GM23338 (cell line): ENCODE data around the gene GMPR. TPM values are rescaled to one million over a fixed set of nuclear protein-coding genes. Genes with fewer than 3 reads are reported as not detected.

Experiments
- ATAC-seq: fragments of 200-7000 bp; cut with Tn5 transposase; 3 replicates; pipeline ENCODE4 v1.9.1; 2020
- DNase-seq: peaks from one replicate; pipeline ENCODE4 v3.0.0-alpha.2; 2015; ENCODE audit warnings: low spot score
- H2AFZ ChIP-seq: fragments of 200-600 bp; sonication (generic); 2 replicates; pipeline ENCODE4 v1.8.0; 2016; ENCODE audit warnings: antibody characterized with exemption, mild to moderate bottlenecking, moderate library complexity
- H3F3A ChIP-seq: fragments of 200-600 bp; sonication (generic); replicated peaks from 2 replicates; pipeline ENCODE4 v1.8.0; 2017; ENCODE audit warnings: antibody characterized with exemption, mixed run types, low read depth
- H3K27ac ChIP-seq: fragments of 200-600 bp; sonication (generic); 2 replicates; pipeline ENCODE4 v1.6.1; 2016; ENCODE audit warnings: low read depth
- H3K27me3 ChIP-seq: fragments of 200-600 bp; sonication (generic); 2 replicates; pipeline ENCODE4 v1.8.0; 2016; ENCODE audit warnings: mild to moderate bottlenecking, mixed run types, moderate library complexity; ENCODE audit not compliant: insufficient read depth
- H3K36me3 ChIP-seq: fragments of 200-600 bp; sonication (generic); 2 replicates; pipeline ENCODE4 v1.8.0; 2016; ENCODE audit warnings: mild to moderate bottlenecking; ENCODE audit not compliant: insufficient read depth
- H3K4me1 ChIP-seq: fragments of 200-600 bp; sonication (generic); 2 replicates; pipeline ENCODE4 v1.8.0; 2016; ENCODE audit warnings: mild to moderate bottlenecking, moderate library complexity; ENCODE audit not compliant: insufficient read depth
- H3K4me2 ChIP-seq: fragments of 200-600 bp; sonication (generic); 2 replicates; pipeline ENCODE4 v1.7.1; 2017; ENCODE audit warnings: mixed run types
- H3K4me3 ChIP-seq: fragments of 200-600 bp; sonication (generic); 2 replicates; pipeline ENCODE4 v1.6.1; 2016; ENCODE audit warnings: mixed run types
- H3K79me2 ChIP-seq: fragments of 200-600 bp; sonication (generic); replicated peaks from 2 replicates; pipeline ENCODE4 v1.8.0; 2017; ENCODE audit warnings: mild to moderate bottlenecking; ENCODE audit not compliant: insufficient read depth
- H3K9me2 ChIP-seq: fragments of 200-600 bp; sonication (generic); 2 replicates; pipeline ENCODE4 v1.8.0; 2017; ENCODE audit not compliant: insufficient read depth
- H4K20me1 ChIP-seq: fragments of 200-600 bp; sonication (generic); replicated peaks from 2 replicates; pipeline ENCODE4 v1.8.0; 2017; ENCODE audit warnings: mild to moderate bottlenecking; ENCODE audit not compliant: insufficient read depth
- H3K27ac Mint-ChIP-seq: 2 replicates; pipeline ENCODE4 v1.8.0; 2020; ENCODE audit warnings: inconsistent platforms, mild to moderate bottlenecking, moderate library complexity, mixed read lengths
- H3K27me3 Mint-ChIP-seq: 3 replicates; pipeline ENCODE4 v1.8.0; 2022; ENCODE audit warnings: low read depth, mild to moderate bottlenecking, moderate library complexity, mixed read lengths, inconsistent platforms; ENCODE audit not compliant: insufficient read depth, poor library complexity
- H3K36me3 Mint-ChIP-seq: 3 replicates; pipeline ENCODE4 v1.8.0; 2021; ENCODE audit warnings: low read depth, mild to moderate bottlenecking, inconsistent platforms, moderate library complexity, mixed read lengths
- H3K4me1 Mint-ChIP-seq: 3 replicates; pipeline ENCODE4 v1.8.0; 2020; ENCODE audit warnings: mild to moderate bottlenecking, inconsistent platforms, mixed read lengths
- H3K4me3 Mint-ChIP-seq: 3 replicates; pipeline ENCODE4 v1.8.0; 2021; ENCODE audit warnings: moderate library complexity, mild to moderate bottlenecking, inconsistent platforms, mixed read lengths
- H3K9me3 Mint-ChIP-seq: 3 replicates; pipeline ENCODE4 v1.8.0; 2020; ENCODE audit warnings: moderate library complexity, mild to moderate bottlenecking, inconsistent platforms, mixed read lengths
- EZH2 ChIP-seq: fragments of 200-600 bp; sonication (generic); IDR thresholded peaks from one replicate; pipeline ENCODE4 v1.8.0; 2017; ENCODE audit warnings: antibody characterized with exemption, mild to moderate bottlenecking, low read depth; ENCODE audit not compliant: unreplicated experiment
- EZH2phosphoT487 ChIP-seq: fragments of 200-600 bp; sonication (generic); IDR thresholded peaks from one replicate; pipeline ENCODE4 v1.8.1; 2018; ENCODE audit warnings: antibody characterized with exemption; ENCODE audit not compliant: unreplicated experiment
- NANOG ChIP-seq: IDR thresholded peaks from 2 replicates; pipeline ENCODE4 v1.6.1; 2016; ENCODE audit warnings: antibody characterized with exemption, borderline replicate concordance
- POLR2AphosphoS5 ChIP-seq: IDR thresholded peaks from 2 replicates; pipeline ENCODE4 v1.6.1; 2016; ENCODE audit warnings: antibody characterized with exemption, low read depth
- STAT1 ChIP-seq: IDR thresholded peaks from one replicate; pipeline ENCODE4 v1.6.1; 2016; ENCODE audit warnings: antibody characterized with exemption; ENCODE audit not compliant: unreplicated experiment
- polyA plus RNA-seq: library from polyadenylated mRNA; unstranded; fragments of >200 nt; fragmentation: Nextera tagmentation; extraction: Ambion mirVana; gene quantifications from 2 replicates; pipeline ENCODE4 v1.2.1, GENCODE V29; 2016
- total RNA-seq: library from RNA; depleted of rRNA; stranded (reverse); fragments of >200 nt; shearing (Covaris generic); gene quantifications from 2 replicates; pipeline ENCODE4 v1.2.3, GENCODE V29; 2014
- TF ChIP-seq, protein P1 (sequence below): IDR thresholded peaks from 2 replicates; pipeline ENCODE4 v1.6.1; 2016; ENCODE audit warnings: antibody characterized with exemption
- TF ChIP-seq, protein P2 (sequence below): IDR thresholded peaks from one replicate; pipeline ENCODE4 v1.6.1; 2018; ENCODE audit warnings: antibody characterized with exemption; ENCODE audit not compliant: unreplicated experiment
- TF ChIP-seq, protein P3 (sequence below): fragments of 250-450 bp; sonication (Bioruptor Pico); IDR thresholded peaks from 2 replicates; pipeline ENCODE4 v1.5.0; 2020; ENCODE audit warnings: mild to moderate bottlenecking, moderate library complexity

Gene GMPR
- total and polyA plus RNA-seq, 2 experiments from 2014 or later, result 0.23 to 0.35 TPM

DNA sequence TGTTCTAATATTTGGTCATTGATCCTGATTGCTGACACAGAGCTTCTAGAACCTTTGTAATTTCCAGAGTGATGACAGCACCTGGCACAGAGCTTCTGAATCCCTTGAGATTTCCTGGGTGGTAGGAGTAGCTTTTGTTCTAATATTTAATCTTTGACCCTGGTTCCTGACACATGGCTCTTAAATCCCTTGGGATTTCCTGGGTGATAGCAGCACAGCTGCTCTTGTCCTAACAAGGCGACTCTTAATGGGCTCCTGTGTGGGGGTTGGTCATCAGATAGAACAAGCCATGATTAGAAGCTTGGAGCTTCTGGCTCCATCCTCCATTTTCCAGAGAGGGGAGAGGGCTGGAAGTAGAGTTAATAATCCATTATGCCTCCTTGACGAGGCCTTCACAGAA lies 18.4 kb downstream of the GMPR start (continued):
- TF ChIP-seq, protein P1, sequence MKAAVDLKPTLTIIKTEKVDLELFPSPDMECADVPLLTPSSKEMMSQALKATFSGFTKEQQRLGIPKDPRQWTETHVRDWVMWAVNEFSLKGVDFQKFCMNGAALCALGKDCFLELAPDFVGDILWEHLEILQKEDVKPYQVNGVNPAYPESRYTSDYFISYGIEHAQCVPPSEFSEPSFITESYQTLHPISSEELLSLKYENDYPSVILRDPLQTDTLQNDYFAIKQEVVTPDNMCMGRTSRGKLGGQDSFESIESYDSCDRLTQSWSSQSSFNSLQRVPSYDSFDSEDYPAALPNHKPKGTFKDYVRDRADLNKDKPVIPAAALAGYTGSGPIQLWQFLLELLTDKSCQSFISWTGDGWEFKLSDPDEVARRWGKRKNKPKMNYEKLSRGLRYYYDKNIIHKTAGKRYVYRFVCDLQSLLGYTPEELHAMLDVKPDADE, result no peak
- TF ChIP-seq EZH2, result no peak
- TF ChIP-seq NANOG, result no peak
- no peak for TF ChIP-seq EZH2phosphoT487
- TF ChIP-seq POLR2AphosphoS5, result no peak

DNA sequence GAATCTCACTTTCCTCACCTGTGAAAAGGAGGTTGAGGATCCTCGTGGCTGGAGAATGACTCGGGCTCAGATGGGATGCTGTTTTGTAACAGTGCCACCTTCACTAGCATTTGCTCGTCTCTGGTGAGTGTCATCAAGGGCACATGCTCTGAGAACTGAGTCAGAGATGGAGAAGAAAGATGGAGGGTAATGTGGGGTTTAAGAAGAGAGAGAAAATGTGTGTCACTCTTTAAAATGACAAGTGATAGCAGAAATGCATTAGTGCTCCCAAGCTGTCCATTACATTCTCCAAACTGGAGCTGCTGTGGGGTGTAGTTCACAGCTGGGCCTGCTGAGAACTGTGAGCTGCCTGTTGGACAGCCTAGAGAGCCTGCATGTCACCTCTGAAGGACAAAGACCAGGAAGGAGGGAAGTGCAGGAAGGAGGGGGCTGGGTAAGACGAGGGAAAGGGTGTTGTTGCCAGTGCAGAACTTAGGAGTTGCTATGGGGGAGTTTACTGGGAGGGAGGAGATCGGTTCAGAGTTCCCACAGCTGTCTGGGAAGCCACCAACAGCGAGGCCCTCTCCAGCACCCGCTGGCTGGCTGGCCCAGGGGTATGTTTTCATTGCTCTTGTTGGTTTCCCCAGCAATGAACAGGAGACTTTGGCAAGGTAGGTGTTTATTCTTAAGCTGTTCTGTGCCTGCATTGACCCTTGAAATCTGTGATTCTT lies 19.8 kb downstream of the GMPR start:
- no peaks in the 10 kb centered on the region for H3K36me3 ChIP-seq
- peaks cover 7% of the 10 kb centered on the region for H3K27me3 Mint-ChIP-seq
- no peak overlapping the region; the same call in 2 of the 3 replicates for H3K4me3 Mint-ChIP-seq
- H3K4me1 ChIP-seq, result peaks cover 18% of the 10 kb centered on the region; the same call in 1 of the 2 replicates
- ATAC-seq, result peak; percentile 82
- peaks cover 19% of the 10 kb centered on the region for H3K4me1 Mint-ChIP-seq
- no peaks in the 10 kb centered on the region for H3K27me3 ChIP-seq
- H3K27ac Mint-ChIP-seq, result no peak overlapping the region
- no peaks in the 10 kb centered on the region for H3K79me2 ChIP-seq
- TF ChIP-seq EZH2phosphoT487, result no peak
- TF ChIP-seq, protein P2, sequence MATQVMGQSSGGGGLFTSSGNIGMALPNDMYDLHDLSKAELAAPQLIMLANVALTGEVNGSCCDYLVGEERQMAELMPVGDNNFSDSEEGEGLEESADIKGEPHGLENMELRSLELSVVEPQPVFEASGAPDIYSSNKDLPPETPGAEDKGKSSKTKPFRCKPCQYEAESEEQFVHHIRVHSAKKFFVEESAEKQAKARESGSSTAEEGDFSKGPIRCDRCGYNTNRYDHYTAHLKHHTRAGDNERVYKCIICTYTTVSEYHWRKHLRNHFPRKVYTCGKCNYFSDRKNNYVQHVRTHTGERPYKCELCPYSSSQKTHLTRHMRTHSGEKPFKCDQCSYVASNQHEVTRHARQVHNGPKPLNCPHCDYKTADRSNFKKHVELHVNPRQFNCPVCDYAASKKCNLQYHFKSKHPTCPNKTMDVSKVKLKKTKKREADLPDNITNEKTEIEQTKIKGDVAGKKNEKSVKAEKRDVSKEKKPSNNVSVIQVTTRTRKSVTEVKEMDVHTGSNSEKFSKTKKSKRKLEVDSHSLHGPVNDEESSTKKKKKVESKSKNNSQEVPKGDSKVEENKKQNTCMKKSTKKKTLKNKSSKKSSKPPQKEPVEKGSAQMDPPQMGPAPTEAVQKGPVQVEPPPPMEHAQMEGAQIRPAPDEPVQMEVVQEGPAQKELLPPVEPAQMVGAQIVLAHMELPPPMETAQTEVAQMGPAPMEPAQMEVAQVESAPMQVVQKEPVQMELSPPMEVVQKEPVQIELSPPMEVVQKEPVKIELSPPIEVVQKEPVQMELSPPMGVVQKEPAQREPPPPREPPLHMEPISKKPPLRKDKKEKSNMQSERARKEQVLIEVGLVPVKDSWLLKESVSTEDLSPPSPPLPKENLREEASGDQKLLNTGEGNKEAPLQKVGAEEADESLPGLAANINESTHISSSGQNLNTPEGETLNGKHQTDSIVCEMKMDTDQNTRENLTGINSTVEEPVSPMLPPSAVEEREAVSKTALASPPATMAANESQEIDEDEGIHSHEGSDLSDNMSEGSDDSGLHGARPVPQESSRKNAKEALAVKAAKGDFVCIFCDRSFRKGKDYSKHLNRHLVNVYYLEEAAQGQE, result no peak
- TF ChIP-seq, protein P3, sequence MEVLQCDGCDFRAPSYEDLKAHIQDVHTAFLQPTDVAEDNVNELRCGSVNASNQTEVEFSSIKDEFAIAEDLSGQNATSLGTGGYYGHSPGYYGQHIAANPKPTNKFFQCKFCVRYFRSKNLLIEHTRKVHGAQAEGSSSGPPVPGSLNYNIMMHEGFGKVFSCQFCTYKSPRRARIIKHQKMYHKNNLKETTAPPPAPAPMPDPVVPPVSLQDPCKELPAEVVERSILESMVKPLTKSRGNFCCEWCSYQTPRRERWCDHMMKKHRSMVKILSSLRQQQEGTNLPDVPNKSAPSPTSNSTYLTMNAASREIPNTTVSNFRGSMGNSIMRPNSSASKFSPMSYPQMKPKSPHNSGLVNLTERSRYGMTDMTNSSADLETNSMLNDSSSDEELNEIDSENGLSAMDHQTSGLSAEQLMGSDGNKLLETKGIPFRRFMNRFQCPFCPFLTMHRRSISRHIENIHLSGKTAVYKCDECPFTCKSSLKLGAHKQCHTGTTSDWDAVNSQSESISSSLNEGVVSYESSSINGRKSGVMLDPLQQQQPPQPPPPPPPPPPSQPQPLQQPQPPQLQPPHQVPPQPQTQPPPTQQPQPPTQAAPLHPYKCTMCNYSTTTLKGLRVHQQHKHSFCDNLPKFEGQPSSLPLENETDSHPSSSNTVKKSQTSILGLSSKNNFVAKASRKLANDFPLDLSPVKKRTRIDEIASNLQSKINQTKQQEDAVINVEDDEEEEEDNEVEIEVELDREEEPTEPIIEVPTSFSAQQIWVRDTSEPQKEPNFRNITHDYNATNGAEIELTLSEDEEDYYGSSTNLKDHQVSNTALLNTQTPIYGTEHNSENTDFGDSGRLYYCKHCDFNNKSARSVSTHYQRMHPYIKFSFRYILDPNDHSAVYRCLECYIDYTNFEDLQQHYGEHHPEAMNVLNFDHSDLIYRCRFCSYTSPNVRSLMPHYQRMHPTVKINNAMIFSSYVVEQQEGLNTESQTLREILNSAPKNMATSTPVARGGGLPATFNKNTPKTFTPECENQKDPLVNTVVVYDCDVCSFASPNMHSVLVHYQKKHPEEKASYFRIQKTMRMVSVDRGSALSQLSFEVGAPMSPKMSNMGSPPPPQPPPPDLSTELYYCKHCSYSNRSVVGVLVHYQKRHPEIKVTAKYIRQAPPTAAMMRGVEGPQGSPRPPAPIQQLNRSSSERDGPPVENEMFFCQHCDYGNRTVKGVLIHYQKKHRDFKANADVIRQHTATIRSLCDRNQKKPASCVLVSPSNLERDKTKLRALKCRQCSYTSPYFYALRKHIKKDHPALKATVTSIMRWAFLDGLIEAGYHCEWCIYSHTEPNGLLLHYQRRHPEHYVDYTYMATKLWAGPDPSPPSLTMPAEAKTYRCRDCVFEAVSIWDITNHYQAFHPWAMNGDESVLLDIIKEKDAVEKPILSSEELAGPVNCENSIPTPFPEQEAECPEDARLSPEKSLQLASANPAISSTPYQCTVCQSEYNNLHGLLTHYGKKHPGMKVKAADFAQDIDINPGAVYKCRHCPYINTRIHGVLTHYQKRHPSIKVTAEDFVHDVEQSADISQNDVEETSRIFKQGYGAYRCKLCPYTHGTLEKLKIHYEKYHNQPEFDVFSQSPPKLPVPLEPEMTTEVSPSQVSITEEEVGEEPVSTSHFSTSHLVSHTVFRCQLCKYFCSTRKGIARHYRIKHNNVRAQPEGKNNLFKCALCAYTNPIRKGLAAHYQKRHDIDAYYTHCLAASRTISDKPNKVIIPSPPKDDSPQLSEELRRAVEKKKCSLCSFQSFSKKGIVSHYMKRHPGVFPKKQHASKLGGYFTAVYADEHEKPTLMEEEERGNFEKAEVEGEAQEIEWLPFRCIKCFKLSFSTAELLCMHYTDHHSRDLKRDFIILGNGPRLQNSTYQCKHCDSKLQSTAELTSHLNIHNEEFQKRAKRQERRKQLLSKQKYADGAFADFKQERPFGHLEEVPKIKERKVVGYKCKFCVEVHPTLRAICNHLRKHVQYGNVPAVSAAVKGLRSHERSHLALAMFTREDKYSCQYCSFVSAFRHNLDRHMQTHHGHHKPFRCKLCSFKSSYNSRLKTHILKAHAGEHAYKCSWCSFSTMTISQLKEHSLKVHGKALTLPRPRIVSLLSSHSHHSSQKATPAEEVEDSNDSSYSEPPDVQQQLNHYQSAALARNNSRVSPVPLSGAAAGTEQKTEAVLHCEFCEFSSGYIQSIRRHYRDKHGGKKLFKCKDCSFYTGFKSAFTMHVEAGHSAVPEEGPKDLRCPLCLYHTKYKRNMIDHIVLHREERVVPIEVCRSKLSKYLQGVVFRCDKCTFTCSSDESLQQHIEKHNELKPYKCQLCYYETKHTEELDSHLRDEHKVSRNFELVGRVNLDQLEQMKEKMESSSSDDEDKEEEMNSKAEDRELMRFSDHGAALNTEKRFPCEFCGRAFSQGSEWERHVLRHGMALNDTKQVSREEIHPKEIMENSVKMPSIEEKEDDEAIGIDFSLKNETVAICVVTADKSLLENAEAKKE (CRISPR knock-in tag), result peak; percentile 68
- TF ChIP-seq STAT1, result no peak
- peak overlapping the region; percentile 73 for H2AFZ ChIP-seq
- H3K9me2 ChIP-seq, result peaks cover 7% of the 10 kb centered on the region
- peak overlapping the region; percentile 15; the same call in 1 of the 2 replicates for H3K4me2 ChIP-seq
- no peaks in the 10 kb centered on the region for H3K9me3 Mint-ChIP-seq
- no peaks in the 10 kb centered on the region for H3K36me3 Mint-ChIP-seq
- H3K27ac ChIP-seq, result no peak overlapping the region
- peak; percentile 51 for DNase-seq
- no peaks in the 10 kb centered on the region for H4K20me1 ChIP-seq
- no peaks in the 10 kb centered on the region for H3F3A ChIP-seq
- H3K4me3 ChIP-seq, result no peak overlapping the region
